ENCODE data around the gene ZBTB32.

DNA sequence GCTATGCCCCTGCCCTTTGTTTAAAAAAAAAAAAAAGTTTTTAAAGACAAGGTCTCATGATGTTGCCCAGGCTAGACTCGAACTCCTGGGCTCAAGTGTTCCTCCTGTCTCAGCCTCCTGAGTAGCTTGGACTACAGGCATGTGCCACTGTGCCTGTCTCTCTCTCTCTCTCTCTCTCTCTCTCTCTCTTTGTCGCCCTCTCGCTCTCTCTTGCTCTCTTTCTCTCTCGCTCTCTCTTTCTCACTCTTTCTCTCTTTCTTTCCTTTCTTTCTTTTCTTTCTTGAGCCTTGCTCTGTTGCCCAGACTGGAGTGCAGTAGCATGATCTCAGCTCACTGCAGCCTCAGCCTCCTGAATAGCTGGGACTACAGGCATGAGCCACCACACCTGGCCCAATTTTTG is 48.8 kb upstream of the ZBTB32 start:
- TF ChIP-seq EGR1 (IDR thresholded peaks at IDR 0.05; ENCODE audit: low read depth) = no peak
- TF ChIP-seq FOSL1 (IDR thresholded peaks at IDR 0.05; ENCODE audit: low read depth) = no peak
- TF ChIP-seq RAD21 (IDR thresholded peaks at IDR 0.05; ENCODE audit: low read depth) = no peak
- TF ChIP-seq, protein P1, sequence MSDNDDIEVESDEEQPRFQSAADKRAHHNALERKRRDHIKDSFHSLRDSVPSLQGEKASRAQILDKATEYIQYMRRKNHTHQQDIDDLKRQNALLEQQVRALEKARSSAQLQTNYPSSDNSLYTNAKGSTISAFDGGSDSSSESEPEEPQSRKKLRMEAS (IDR thresholded peaks at IDR 0.05) = no peak
- TF ChIP-seq, protein P2, sequence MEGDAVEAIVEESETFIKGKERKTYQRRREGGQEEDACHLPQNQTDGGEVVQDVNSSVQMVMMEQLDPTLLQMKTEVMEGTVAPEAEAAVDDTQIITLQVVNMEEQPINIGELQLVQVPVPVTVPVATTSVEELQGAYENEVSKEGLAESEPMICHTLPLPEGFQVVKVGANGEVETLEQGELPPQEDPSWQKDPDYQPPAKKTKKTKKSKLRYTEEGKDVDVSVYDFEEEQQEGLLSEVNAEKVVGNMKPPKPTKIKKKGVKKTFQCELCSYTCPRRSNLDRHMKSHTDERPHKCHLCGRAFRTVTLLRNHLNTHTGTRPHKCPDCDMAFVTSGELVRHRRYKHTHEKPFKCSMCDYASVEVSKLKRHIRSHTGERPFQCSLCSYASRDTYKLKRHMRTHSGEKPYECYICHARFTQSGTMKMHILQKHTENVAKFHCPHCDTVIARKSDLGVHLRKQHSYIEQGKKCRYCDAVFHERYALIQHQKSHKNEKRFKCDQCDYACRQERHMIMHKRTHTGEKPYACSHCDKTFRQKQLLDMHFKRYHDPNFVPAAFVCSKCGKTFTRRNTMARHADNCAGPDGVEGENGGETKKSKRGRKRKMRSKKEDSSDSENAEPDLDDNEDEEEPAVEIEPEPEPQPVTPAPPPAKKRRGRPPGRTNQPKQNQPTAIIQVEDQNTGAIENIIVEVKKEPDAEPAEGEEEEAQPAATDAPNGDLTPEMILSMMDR (IDR thresholded peaks at IDR 0.05 in 2 of 3, conservative IDR thresholded peaks at IDR 0.05 in 1 of 3; ENCODE audit: borderline replicate concordance in 1 of 3, insufficient read depth in 1 of 3, low read depth in 2 of 3, low read length in 2 of 3) = no peak
- no peak for TF ChIP-seq EZH2 (IDR thresholded peaks at IDR 0.05)
- TF ChIP-seq, protein P3, sequence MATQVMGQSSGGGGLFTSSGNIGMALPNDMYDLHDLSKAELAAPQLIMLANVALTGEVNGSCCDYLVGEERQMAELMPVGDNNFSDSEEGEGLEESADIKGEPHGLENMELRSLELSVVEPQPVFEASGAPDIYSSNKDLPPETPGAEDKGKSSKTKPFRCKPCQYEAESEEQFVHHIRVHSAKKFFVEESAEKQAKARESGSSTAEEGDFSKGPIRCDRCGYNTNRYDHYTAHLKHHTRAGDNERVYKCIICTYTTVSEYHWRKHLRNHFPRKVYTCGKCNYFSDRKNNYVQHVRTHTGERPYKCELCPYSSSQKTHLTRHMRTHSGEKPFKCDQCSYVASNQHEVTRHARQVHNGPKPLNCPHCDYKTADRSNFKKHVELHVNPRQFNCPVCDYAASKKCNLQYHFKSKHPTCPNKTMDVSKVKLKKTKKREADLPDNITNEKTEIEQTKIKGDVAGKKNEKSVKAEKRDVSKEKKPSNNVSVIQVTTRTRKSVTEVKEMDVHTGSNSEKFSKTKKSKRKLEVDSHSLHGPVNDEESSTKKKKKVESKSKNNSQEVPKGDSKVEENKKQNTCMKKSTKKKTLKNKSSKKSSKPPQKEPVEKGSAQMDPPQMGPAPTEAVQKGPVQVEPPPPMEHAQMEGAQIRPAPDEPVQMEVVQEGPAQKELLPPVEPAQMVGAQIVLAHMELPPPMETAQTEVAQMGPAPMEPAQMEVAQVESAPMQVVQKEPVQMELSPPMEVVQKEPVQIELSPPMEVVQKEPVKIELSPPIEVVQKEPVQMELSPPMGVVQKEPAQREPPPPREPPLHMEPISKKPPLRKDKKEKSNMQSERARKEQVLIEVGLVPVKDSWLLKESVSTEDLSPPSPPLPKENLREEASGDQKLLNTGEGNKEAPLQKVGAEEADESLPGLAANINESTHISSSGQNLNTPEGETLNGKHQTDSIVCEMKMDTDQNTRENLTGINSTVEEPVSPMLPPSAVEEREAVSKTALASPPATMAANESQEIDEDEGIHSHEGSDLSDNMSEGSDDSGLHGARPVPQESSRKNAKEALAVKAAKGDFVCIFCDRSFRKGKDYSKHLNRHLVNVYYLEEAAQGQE (IDR thresholded peaks at IDR 0.05; ENCODE audit: low read depth) = no peak
- TF ChIP-seq TCF7L2 (IDR thresholded peaks at IDR 0.05; ENCODE audit: borderline replicate concordance, extremely low read depth, insufficient read depth, insufficient read length) = no peak
- TF ChIP-seq SIN3A (IDR thresholded peaks at IDR 0.05; ENCODE audit: low read depth) = no peak
- no peak for TF ChIP-seq POLR2AphosphoS5 (IDR thresholded peaks at IDR 0.05; ENCODE audit: low read depth, low read length)

All from HCT116 (cell line).